Natural killer cell (primary cell): Measurements from ENCODE around the gene RASSF10. TPM values are rescaled to one million over a fixed set of nuclear protein-coding genes. Genes with fewer than 3 reads are reported as not detected.

Source experiments
- ATAC-seq, 3 donors: fragments of 150-1000 bp in 2 of 3; fragments of 200-7000 bp in 1 of 3; cut with Tn5 transposase; 1 replicate in 1 of 3; 2 replicates in 2 of 3; pipeline ENCODE4 v1.10.0; 2021; ENCODE audit warnings: mild to moderate bottlenecking in 2 of 3, moderate library complexity in 2 of 3
- DNase-seq, 2 donors: peaks; one replicate each; pipeline versions ENCODE4 v3.0.0 to v3.0.0-alpha.2; 2013 to 2021; ENCODE audit warnings: mixed read lengths in 1 of 2
- H3K27ac ChIP-seq: one replicate; pipeline ENCODE4 v1.5.1; 2013; ENCODE audit warnings: mild to moderate bottlenecking, low read length
- H3K27me3 ChIP-seq: one replicate; pipeline ENCODE4 v1.6.1; 2013; ENCODE audit warnings: low read length; ENCODE audit not compliant: control insufficient read depth, insufficient read depth
- H3K36me3 ChIP-seq: one replicate; pipeline ENCODE4 v1.6.1; 2013; ENCODE audit warnings: low read length; ENCODE audit not compliant: control insufficient read depth, insufficient read depth
- H3K4me1 ChIP-seq: one replicate; pipeline ENCODE4 v1.6.1; 2013; ENCODE audit warnings: low read length; ENCODE audit not compliant: control insufficient read depth, insufficient read depth
- H3K4me3 ChIP-seq: one replicate; pipeline ENCODE4 v1.5.1; 2013; ENCODE audit warnings: low read length
- H3K9me3 ChIP-seq: one replicate; pipeline ENCODE4 v1.6.1; 2013; ENCODE audit warnings: low read length; ENCODE audit not compliant: control insufficient read depth, insufficient read depth
- H3K27ac Mint-ChIP-seq, 2 donors: one replicate each; pipeline ENCODE4 v1.8.0; 2022; ENCODE audit warnings: mild to moderate bottlenecking in 2 of 2, mixed read lengths in 2 of 2, moderate library complexity in 1 of 2
- H3K27me3 Mint-ChIP-seq, 2 donors: one replicate each; pipeline ENCODE4 v1.8.0; 2022; ENCODE audit warnings: low read depth in 2 of 2, mixed read lengths in 2 of 2
- H3K36me3 Mint-ChIP-seq: one replicate; pipeline ENCODE4 v1.8.0; 2022; ENCODE audit warnings: mixed read lengths
- H3K4me1 Mint-ChIP-seq, 2 donors: one replicate each; pipeline ENCODE4 v1.8.0; 2022; ENCODE audit warnings: mixed read lengths in 2 of 2
- H3K4me3 Mint-ChIP-seq: one replicate; pipeline ENCODE4 v1.8.0; 2022; ENCODE audit warnings: mild to moderate bottlenecking, moderate library complexity, mixed read lengths
- H3K9me3 Mint-ChIP-seq, 2 donors: one replicate each; pipeline ENCODE4 v1.8.0; 2022; ENCODE audit warnings: mixed read lengths in 2 of 2
- WGBS: methylation state at CpG from one replicate; pipeline ENCODE4 v1.1.7; 2013; ENCODE audit warnings: missing lambda C conversion rate; ENCODE audit not compliant: insufficient coverage; 5-methylcytosine and 5-hydroxymethylcytosine counted together
- intact Hi-C: fragments of 100-400 bp; cut with micrococcal nuclease; formaldehyde crosslinking; loops from one replicate; pipeline ENCODE4 v1.14.2; 2022
- total RNA-seq, 4 donors: library from RNA; stranded (reverse); fragments of 120-200 nt in 1 of 4; gene quantifications; one replicate each; pipeline versions ENCODE4 v1.2.3 to v1.2.4, GENCODE V29; 2013 to 2022
- TF ChIP-seq, protein P1 (sequence below): fragments of 200-600 bp; IDR thresholded peaks from one replicate; pipeline ENCODE4 v1.8.0; 2022; ENCODE audit warnings: antibody characterized with exemption

The RASSF10 gene
- total RNA-seq, 3 donors from 2014 or later (not counting 1 experiment from before 2014, with no cell fraction given), result not detected

DNA sequence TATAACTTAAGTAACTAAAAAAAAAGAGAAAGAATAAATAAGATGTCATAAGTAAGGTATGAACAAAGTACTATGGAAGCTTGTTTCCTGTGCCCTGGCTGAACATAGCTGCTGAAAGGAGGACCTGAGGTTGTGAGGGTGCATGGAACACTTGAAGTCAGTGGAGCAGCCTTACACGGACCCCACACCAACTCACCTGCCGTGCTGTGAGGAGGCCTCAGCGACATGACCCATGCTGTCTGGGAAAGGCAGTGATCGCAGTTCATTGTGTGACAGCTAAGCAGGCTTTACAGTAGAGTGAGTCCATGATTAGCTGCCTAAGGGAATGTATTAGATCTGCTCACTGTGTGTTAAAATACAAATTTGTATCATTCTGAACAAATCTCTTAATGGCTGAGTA, 17.6 kb downstream of the RASSF10 start:
- WGBS, result 84% methylated on average over 4 of the region's 4 CpGs
- Histone ChIP-seq H3K4me1 (no peaks in the 10 kb centered on the region), H3K36me3 (no peaks in the 10 kb centered on the region), H3K4me3 (no peak overlapping the region), H3K9me3 (no peaks in the 10 kb centered on the region), H3K27ac (no peak overlapping the region), H3K27me3 (peaks cover 9% of the 10 kb centered on the region)
- ATAC-seq (no peak), DNase-seq (no peak)
- H3K27ac Mint-ChIP-seq, result no peak overlapping the region
- no peak overlapping the region for H3K4me3 Mint-ChIP-seq
- no peaks in the 10 kb centered on the region for H3K36me3 Mint-ChIP-seq
- H3K9me3 Mint-ChIP-seq, result no peaks in the 10 kb centered on the region
- TF ChIP-seq, protein P1, sequence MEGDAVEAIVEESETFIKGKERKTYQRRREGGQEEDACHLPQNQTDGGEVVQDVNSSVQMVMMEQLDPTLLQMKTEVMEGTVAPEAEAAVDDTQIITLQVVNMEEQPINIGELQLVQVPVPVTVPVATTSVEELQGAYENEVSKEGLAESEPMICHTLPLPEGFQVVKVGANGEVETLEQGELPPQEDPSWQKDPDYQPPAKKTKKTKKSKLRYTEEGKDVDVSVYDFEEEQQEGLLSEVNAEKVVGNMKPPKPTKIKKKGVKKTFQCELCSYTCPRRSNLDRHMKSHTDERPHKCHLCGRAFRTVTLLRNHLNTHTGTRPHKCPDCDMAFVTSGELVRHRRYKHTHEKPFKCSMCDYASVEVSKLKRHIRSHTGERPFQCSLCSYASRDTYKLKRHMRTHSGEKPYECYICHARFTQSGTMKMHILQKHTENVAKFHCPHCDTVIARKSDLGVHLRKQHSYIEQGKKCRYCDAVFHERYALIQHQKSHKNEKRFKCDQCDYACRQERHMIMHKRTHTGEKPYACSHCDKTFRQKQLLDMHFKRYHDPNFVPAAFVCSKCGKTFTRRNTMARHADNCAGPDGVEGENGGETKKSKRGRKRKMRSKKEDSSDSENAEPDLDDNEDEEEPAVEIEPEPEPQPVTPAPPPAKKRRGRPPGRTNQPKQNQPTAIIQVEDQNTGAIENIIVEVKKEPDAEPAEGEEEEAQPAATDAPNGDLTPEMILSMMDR, result no peak
- intact Hi-C loops, result no loop called here
- H3K4me1 Mint-ChIP-seq, result no peaks in the 10 kb centered on the region
- peaks cover 15 to 36% of the 10 kb centered on the region in 2 donors for H3K27me3 Mint-ChIP-seq

DNA sequence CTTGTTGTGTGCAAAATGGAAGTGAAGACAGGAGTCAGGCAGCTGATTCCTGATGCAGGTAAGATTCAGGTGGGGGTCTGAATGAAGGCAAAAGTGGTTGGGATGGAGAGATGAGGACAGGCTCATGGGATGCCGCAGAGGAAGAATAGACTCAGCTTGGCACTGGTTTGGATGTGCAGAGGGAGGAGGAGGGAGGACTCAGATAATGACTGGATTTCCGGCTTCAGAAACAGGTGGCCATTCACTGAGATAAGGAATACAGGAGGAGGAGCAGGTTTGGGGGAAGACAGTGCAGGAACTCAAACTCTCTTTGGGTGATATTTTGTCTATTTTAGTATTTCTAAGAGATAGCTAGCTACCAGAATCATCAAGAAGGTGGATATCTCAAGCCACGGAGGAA, 19.2 kb downstream of the RASSF10 start:
- Histone ChIP-seq H3K4me1 (no peaks in the 10 kb centered on the region), H3K9me3 (no peaks in the 10 kb centered on the region), H3K4me3 (no peak overlapping the region), H3K27me3 (peaks cover 6% of the 10 kb centered on the region), H3K27ac (no peak overlapping the region), H3K36me3 (no peaks in the 10 kb centered on the region)
- Mint-ChIP-seq H3K4me3 (no peak overlapping the region), H3K36me3 (no peaks in the 10 kb centered on the region), H3K9me3 (no peaks in the 10 kb centered on the region), H3K4me1 (no peaks in the 10 kb centered on the region), H3K27me3 (peaks cover 5 to 20% of the 10 kb centered on the region in 2 donors), H3K27ac (no peak overlapping the region)
- WGBS, result 87% methylated on average over 3 of the region's 3 CpGs
- ATAC-seq (no peak), DNase-seq (no peak)
- TF ChIP-seq, protein P1, result no peak
- intact Hi-C loops, result no loop called here

DNA sequence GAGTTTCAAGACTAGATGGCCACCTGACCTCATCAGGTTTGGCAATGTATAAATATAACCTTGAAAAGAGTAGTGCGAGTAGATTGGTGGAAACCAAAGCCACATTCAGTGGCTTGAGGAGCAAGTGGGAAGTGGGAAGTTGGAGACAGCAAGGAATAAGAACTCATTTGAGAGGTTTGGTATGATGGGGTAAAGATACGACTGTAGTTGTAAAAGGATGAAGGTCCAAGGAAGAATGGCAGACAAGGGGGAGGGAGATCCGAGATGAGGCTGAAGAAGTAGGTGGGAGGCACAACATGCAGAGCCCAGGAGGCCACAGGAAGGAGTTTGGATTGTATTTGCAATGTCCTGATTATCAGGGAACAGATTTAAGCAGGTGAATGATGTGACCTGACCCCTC, 20.8 kb downstream of the RASSF10 start:
- Histone ChIP-seq H3K27ac (no peak overlapping the region), H3K27me3 (peaks cover 6% of the 10 kb centered on the region), H3K4me1 (no peaks in the 10 kb centered on the region), H3K9me3 (no peaks in the 10 kb centered on the region), H3K36me3 (no peaks in the 10 kb centered on the region), H3K4me3 (no peak overlapping the region)
- intact Hi-C loops, result no loop called here
- H3K36me3 Mint-ChIP-seq, result no peaks in the 10 kb centered on the region
- no peaks in the 10 kb centered on the region for H3K9me3 Mint-ChIP-seq
- peaks cover 1 to 13% of the 10 kb centered on the region in 2 donors for H3K27me3 Mint-ChIP-seq
- no peaks in the 10 kb centered on the region for H3K4me1 Mint-ChIP-seq
- H3K4me3 Mint-ChIP-seq, result no peak overlapping the region
- 81% methylated on average over 3 of the region's 3 CpGs for WGBS
- no peak for ATAC-seq
- H3K27ac Mint-ChIP-seq, result no peak overlapping the region
- no peak for DNase-seq
- TF ChIP-seq, protein P1, result no peak

DNA sequence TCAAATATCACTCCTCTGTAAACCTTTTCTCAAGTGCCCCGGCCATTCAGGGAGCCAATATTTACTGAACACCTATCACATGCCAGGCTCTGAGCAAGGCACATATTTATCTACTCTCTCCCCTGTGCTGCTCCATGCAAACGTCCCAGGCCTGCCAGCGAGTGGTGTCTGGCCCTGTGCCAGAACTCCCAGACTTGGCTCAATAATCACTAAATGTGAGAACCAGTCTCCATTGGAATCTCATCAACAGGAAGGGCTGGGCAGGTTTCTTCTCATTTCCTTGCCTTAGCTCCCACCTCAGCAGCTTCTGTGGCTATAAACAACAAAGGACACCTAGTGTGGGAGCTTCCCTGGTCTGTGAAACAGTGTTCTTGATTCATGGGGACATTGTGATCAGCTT, 21.7 kb downstream of the RASSF10 start:
- no peaks in the 10 kb centered on the region for H3K4me1 ChIP-seq
- peaks cover 9 to 20% of the 10 kb centered on the region in 2 donors for H3K27me3 Mint-ChIP-seq
- no peaks in the 10 kb centered on the region for H3K36me3 ChIP-seq
- no peaks in the 10 kb centered on the region for H3K9me3 ChIP-seq
- no peak overlapping the region for H3K4me3 ChIP-seq
- H3K27me3 ChIP-seq, result peaks cover under 1% of the 10 kb centered on the region
- H3K9me3 Mint-ChIP-seq, result no peaks in the 10 kb centered on the region
- DNase-seq, result no peak
- no peak overlapping the region for H3K27ac ChIP-seq
- no peak overlapping the region for H3K4me3 Mint-ChIP-seq
- TF ChIP-seq, protein P1, result no peak
- WGBS, result 72% methylated on average over 3 of the region's 3 CpGs
- no peak for ATAC-seq
- intact Hi-C loops, result no loop called here
- H3K4me1 Mint-ChIP-seq, result no peaks in the 10 kb centered on the region
- H3K36me3 Mint-ChIP-seq, result no peaks in the 10 kb centered on the region
- no peak overlapping the region for H3K27ac Mint-ChIP-seq
